Occipital lobe (tissue), 2 donors: ENCODE data around the gene TTLL11. TPM values are rescaled to one million over a fixed set of nuclear protein-coding genes. Genes with fewer than 3 reads are reported as not detected.
"Not testable (repeated sequence)": the region's sequence is repeated elsewhere in the genome, so short reads cannot be mapped to it uniquely, and the experiment has no call there.

Source experiments
- DNase-seq: peaks from one replicate; lab custom pipeline; 2025; lab: John Stamatoyannopoulos, UW
- total RNA-seq: library from RNA; depleted of rRNA; stranded (reverse); fragments of >200 nt; gene quantifications from one replicate; pipeline ENCODE4 v1.2.3, GENCODE V29; 2014

Gene TTLL11
- total RNA-seq, 1 donor from 2014 or later: 26.8 TPM

DNA sequence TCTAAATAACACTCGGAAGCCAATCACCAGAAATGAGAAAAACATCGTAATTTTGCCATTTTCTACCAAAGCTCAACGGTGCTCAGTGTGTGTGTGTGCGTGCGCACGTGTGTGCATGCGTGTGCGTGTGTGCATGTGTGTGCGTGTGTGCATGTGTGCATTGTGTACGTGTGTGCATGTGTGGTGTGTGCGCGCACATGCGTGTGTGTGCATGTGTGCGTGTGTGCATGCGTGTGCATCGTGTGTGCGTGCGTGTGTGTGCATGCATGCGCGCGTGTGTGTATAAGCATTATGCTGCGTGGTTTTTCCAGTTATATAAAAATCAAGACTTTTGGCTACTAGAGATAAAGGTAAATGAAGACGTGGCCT is 276.7 kb downstream of the TTLL11 start:
- no peak for DNase-seq

DNA sequence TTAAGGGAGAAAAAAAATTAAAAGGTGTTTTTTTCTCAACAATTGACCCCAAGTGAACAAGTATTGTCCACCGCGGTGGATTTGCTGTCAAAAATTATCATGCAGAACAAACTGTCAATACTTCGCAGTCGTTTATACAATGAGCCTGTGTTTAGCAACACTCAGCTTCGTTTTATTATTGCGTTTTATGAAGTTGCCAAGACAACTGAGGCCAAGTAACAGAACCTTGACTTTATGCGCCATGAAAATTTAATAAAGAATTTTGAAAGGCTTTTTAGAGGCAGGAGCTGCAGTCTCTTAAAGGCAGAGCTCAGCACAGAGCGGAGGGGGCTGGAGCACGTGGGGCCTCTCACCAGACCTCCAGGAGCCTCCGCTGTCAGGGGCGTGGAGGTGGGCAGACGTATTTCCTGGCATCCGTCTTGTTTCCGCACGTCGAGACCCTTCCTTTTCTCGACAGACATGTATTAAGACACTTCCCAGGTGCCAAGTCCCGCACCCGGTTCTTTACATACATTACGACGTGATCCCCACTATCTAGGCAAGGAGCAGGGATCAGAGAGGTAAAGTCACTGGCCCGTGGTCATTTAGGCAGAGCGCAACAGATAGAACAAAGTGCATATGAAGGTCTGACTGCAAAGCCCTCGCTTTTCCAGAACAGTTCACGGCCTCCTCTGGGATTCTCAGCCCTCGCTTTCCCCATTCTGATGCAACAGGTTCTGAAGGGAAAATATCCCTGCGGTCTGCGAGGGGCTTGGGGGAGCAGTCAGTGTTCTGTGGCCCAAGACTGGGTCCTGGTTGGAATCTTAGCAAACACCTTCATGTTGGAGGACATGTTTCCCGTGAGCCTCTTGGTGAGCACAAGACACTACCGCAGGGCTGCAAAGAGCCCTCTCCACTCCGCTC is 277.3 kb downstream of the TTLL11 start:
- DNase-seq: no peak

DNA sequence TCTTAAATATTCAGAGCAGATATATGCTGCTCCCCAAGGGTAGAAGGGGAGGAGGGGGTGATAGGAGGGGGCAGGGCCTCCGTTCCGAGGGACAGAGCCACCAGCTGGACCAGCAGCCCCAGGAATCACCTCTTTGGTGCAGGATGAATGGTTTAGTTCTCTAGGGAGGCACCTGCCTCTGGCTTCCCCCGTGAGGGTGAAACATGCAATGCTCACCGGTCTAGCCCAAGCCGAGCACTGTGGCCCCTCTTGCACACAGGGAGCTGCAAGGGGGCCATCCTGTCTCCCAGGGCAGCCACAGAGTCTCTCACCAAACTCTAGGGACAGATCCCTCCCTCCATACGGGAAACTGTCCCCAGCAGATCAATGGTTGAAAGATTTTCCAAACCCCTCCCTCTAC is 278.0 kb downstream of the TTLL11 start:
- no peak for DNase-seq

DNA sequence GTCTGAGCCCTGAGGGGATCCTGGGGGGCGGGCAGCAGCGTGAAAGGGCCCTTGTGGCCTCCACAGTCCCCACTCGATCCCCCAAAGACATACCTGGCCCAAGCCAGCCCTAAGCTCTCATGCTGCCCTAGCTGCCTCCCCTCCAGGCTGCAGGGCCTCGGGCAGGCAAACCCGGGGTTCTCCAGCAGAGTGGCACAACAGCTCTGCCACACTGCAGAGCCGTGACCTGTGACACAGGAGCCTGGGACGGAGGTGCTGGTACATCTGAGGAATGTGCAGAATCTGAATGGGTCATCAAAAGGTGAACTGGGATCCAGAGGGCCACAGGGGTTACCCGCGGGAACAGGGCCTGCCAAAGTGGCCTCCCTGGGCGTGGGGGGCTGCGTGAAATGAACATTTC is 278.5 kb downstream of the TTLL11 start:
- DNase-seq: no peak

DNA sequence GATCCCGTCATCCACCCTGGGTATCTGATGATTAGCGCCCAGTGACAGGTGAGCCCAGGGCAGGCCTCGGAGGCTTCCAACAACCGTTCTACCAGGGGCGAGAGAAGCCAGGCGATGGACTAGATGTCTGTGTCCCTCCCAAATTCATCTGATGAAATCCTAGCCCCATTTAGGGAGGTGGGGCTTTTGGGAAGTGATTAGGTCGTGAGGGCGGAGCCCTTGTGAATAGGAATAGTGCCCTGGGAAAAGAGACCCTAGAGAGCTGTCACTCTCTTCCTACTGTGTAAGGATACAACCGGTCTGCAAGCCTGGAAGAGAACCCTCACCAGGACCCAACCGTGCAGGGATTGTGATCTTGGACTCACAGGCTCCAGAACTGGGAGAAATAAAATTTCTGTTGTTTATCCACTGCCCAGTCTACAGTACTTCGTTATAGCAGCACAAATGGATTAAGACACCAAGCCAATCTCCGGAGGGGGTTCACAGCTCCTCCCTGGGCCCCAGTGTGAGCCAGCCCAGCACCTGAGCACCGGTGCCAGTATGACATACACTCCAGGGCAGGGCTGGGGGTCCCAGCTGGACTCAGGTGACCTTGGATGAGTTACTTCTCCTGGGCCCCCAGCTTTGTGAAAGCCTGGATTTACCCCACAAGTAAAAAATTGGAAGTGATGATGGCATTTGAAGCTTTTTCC is 279.4 kb downstream of the TTLL11 start:
- no peak for DNase-seq

DNA sequence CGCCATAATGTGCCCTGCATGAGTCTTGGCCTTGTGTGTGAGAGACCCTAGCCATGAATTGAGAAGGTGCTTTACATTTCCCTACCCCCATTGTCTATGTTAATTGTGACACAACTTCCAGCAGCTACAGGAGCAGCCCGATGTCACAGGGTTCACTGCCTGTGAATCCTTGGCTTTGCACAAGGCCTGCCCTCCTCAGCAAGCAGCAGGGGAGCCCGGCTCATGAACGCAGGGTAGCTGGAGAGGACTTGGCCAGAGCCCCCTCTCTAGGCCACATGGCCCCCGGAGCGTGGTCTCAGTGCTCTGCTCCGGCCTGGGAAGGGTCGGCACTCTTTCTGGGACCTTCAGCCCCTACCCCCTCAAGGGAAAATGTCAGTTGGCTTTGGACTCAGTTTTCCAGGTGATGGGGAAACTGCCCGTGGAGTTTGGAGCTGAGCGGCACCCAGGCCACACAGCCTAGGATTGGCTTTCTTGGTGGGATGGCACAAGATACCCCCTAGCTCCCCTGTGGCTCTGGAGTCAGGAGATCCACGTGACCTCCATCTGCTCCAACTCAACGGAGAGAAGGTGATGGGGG is 280.9 kb downstream of the TTLL11 start:
- DNase-seq: no peak

DNA sequence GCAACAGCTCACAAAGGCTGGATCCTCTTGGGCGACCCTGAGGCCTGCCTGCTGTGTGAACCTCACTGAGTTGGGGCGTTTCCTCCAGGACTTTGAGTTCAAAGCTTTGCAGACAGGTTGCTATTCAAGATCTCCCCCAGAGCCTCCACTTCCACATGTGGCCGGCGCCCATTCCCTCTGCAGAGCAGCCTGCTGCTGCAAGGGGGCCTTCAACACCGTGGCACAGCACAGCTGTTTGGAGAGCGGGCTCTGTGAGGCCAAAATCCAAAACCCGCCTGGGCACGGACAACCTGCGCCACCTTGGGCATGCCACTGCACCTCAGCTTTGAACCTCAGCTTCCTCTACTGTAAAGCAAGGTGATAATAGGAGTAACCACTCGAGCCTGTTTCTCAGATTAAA is 281.4 kb downstream of the TTLL11 start:
- DNase-seq: no peak

DNA sequence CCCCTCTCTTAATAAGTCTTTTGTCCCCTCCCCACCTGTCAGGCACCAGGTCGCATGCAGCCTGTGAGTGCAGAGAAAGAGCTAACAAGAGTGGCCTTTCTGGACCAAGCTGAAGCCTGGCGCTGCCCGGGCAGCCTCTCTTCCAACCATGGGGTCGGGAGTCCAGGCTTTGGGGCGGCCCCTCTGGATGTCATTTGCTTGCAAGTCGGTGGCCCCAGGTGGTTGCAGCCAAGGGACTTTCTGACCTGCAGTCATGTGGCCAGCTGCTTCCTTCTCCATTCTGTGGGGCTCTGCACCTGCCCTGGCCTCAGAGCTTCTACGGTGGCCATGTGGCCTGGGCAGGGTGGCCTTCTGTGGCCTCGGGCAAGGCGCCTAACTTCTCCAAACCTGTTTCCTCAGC is 282.0 kb downstream of the TTLL11 start:
- no peak for DNase-seq

DNA sequence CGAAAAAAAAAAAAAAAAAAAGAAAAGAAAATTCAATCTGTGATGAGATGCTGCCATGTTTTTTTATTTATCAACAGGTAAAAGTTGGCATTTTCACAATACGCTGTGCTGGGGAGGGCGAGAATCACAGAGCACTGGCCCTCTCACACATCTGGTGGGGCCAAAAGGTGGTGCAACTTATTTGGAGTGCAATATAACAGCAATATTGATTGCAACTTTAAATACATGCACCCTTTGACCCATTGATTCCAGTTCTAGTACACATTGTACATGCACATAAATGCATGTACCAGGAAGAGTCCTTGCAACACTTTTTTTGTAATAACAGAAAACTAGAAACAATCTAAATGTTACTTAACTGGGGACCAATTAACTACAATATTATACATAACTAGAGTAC is 282.6 kb downstream of the TTLL11 start:
- DNase-seq: no peak

DNA sequence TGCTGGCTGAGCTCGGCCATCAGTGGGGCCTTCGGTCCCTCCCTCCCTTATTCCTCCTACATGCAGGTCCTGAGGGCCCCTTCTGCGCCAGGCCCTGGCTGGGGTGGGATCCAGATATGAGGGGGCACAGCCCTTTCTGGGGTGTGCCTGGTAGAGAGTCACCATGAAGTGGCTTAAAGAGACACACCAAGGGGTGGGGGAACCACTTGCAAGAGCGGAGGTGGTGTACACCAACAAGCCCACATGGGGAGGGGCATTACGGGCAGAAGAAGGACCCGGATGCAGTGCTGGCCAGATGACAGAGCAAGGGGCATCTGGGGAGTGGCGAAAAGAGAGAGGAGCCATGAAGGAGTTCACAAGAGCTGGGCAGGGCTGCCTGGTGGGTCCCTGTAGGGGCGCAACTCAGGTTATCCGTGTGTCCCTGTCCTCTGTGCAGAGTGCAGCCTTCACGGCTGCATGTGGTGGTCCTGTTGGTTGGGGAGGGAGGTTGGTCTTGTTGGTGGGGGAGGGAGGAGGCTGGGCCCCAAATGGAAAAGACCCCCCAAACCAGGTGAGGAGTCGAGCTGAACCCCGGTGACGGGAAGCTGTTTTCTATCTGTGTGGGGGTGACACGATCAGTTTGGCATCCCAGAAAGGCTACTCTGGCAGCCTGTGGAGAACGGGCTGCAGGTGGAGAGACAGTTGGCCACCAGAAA is 283.6 kb downstream of the TTLL11 start:
- no peak for DNase-seq

DNA sequence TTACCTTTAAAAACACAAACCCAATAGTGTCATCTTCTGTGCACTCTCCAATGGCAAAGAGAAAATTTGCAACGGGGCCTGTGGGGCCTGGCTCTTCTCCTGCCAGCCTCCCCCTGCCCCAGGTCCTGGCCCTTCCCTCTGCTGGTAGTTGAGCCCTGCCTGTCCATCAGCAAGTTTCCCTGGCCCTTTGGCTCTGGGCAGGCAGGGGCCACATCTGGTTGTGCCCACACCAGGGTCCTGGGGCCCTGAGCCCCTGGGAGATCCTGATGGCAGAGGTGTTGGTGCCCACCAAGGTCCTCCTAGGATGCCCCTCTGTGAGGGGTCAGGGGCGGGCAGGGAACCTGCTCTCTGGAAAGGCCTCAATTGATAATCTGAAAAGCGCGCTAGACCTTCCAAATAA is 284.3 kb downstream of the TTLL11 start:
- DNase-seq: no peak

DNA sequence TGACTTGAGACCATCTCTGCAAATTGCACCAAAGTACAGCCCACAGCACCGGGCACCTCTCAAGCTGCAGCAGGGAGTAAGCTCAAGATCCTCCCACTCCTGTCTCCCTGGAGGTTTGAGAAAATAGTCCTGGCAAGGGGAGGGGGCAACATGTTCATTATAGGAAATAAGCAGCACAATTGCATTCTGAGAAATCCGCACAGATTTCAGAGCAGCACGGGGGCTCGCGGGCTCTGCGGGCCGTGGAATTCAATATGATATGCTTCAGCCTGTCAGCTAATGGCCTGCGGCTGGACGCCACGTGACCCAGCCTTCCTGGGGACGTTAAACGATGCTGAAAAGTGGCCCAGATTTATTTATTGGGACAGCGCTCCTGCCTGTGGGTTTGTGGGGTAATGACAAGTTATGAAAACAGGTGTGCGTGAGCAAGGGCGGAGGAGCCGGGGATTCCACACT is 285.3 kb downstream of the TTLL11 start:
- DNase-seq: no peak

DNA sequence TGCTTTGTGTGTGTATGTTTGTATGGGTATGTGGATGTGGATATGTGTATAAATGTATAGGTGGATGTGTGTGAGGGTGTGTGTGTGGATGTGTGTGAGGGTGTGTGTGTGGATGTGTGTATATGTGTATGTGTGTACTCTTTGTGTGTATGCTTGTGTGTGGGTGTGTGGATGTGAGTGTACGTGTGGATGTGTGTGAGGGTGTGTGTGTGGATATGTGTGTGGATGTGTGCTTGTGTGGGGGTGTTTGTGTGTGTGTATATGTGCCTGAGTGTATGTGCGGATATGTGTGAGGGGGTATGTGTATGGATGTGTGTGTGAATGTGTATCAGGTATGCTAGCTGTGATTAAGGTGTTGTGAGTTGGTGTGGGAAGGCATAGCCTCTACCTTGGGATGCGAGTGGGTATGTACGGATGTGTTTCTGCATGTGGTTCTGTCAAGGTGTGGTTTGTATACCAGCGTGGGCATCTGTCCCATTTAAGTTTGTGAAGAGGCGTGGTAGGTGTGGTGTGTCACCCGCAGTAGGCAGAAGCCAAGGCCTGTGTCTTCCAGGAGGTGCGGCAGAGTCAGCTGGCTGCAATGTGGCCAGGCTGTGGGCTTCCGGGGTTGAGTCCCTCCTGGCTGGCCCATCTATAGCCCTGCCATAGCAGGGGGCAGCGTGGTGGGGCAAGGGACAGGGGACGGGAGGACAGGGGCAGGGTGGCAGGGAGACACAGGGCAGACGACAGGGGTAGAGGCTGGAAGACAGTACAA is 285.9 kb downstream of the TTLL11 start:
- DNase-seq: no peak

DNA sequence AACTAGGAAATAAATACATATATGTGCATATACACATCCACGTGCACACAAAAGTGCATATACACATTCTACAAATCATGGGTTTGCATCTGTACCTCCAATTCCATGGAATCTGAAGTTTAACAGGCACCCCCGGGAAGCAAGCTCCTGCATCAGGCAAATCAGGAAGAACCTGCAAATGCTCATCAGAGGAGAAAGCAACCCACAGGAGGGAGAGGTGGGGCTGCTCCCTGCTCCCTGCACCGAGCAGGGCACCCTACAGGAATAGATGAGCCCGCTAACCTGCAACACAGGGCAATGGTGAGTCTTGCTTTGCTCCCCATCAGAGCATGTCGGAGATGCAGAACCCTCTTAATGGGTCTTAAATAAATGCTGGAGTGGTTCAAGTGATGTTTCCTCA is 290.4 kb downstream of the TTLL11 start:
- DNase-seq: no peak

DNA sequence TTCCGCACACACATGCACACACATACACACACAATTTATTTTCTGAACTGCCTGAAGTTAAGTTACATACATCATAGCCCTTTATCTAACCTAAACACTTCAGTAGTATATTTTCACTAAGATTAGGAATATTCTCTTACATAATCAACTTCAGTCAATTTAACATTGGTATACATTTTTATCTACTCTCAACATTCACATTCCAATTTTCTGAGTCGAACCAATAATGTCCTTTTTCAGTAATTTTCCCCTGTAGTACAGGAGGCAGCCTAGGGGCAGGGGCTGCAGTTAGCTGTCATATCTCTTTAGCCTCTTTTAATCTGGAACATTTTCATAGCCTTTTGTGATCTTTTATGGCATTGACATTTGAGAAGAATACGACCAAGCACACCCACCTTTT is 291.5 kb downstream of the TTLL11 start:
- no peak for DNase-seq

DNA sequence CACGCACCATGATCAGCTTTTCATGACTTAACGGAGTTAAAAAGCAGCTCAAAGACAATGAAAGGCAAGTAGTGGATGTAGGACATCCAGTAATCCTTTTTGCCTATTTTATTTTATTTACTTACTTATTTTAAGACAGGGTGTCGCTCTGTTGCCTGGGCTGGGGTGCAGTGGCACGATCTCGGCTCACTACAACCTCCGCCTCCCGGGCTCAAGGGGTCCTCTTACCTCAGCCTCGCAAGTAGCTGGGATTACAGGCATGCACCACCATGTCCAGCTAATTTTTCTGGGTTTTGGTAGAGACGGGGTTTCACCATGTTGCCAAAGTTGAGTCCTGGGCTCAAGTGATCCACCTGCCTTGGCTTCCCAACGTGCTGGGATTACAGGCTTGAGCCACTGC is 292.7 kb downstream of the TTLL11 start:
- DNase-seq: no peak

DNA sequence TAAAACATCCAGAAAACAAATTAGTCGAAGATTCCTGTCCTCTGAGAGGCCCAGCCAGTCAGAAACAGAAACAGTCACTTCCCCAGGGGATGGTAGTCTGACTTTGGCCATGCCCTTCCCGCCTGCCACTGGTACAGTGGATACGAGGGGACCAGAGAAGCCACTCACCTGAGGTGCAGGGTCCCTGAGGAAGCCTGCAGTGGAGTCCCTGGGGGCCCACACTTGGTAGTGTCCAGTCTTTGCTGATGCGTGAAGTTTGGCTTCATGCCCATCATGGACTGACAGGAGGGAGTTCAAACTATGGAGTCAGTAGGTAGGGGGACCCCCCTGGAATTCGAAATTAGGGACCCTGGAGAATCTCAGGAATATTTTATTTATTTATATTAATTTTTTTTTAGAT is 294.2 kb downstream of the TTLL11 start:
- no peak for DNase-seq

DNA sequence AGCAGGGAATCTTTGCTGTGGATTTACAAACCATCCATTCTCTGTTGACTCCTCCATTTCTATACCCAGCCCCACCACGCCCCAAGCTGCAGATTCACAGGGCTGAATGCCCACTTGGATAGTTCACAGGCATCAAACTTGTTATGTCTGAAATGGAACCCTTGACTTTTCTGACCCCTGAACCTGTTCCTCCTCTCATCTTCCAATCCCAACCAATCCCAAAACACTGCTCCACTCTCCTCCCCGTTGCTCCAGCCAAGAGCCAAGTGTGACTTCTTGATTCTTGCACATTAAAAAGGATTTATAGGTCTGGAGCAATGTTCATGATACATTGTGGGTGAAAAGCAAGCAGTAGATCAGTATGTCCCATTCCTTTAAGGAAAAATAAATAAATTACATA is 296.0 kb downstream of the TTLL11 start:
- no peak for DNase-seq

DNA sequence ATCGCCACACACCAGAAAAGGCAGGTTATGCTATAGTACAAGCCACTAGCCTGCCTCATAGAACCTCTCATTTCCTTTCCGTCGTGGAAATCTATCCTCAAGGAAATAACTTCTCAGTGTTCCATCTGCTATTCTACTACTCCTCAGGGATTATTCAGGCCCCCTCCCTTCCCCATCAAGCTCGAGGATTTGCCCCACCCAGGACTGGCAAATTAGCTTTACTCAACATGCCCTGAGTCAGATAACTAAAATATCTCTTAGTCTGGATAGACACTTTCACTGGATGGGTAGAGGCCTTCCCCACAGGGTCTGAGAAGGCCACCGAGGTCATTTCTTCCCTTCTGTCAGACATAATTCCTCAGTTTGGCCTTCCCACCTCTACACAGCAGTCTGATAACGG is 298.8 kb downstream of the TTLL11 start:
- DNase-seq: not testable (repeated sequence)

DNA sequence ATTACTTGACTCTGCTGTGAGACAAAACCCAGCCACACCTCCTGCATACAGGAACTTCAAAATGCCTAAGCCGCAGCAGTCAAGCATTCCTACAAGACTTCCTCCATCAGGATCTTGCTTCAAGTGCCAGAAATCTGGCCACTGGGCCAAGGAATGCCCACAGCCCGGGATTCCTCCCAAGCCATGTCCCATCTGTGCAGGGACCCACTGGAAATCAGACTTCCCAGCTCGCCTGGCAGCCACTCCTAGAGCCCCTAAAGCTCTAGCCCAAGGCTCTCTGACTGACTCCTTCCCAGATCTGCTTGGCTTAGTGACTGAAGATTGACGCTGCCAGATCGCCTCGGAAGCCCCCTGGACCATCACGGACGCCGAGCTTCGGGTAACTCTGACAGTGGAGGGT is 300.6 kb downstream of the TTLL11 start:
- DNase-seq: not testable (repeated sequence)

DNA sequence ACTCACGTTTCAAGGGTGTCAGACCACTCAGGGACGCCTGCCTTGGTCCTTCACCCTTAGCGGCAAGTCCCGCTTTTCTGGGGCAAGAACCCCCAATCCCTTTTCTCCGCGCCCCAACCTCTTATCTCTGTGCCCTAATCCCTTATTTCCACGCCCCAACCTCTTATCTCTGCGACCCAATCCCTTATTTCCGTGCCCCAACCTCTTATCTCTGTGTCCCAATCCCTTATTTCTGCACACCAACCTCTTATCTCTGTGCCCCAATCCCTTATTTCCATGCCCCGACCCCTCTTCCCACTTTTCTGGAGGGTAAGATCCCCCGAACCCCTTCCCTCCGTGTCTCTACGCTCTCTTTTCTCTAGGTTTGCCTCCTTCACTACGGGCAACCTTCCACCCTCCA is 302.3 kb downstream of the TTLL11 start:
- DNase-seq: no peak
